ENCODE results near the gene AGO3. TPM values are rescaled to one million over a fixed set of nuclear protein-coding genes. Genes with fewer than 3 reads are reported as not detected.
A peak's percentile ranks its signal among the peaks of the same experiment; 100 is the strongest.

AGO3 gene
- total RNA-seq, 1 donor from 2014 or later, result 14.2 TPM

DNA sequence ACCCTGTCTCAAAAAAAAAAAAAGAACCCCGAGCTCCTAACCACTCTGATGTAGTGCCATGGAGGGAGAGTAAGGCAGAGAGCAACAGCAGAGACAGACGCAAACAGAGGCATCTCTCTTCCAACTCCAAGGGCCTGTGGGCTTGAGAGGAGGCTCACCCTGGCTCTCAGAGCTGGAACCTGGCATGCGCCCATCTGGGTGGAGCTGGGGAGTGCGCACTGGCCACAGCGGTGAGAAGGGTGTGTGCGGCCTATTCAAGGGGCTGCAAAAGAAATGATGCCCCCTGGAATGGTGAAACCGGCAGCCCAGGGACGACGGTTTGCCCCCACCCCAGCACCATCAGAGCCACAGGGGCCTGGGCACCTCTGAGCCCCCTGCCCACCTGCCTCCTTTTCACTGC lies 176.5 kb downstream of the AGO3 start:
- ATAC-seq (no peak), DNase-seq (no peak)
- intact Hi-C loops (cut with micrococcal nuclease), result no loop called here

- intact Hi-C loops (cut with micrococcal nuclease), result no loop called here
- no peak for ATAC-seq
- DNase-seq, result no peak
These were observed 177.4 kb downstream of the AGO3 start for GRCh38 chr1:36108314-36108713.

DNA sequence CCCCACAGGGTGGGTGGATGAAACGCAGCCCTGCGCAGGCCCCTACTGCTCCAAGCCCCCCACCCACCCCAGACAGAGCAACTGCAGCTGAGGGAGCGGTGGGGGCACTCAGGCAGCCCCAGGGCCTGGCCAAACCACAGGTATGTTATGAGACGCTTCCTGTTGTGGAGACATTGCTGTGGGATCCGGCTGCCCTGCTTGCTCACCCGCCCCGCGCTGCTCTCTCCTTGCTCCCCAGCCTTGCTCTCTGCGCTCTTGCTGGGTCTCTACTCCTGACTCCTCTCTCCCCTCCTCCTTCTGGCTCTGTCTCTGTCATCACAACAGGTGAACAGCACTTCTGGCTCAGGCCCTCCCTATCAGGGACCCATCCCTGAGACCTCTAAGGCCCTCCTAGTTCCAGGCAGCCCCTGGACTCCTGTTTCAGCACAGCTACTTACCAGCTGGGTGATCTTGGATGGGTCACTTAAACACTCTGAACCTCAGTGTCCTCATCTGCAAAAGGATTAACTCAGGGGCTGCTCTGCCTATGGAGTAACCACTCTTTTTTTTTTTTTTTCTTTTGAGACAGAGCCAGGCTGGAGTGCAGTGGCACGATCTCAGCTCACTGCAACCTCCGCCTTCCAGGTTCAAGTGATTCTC lies 178.3 kb downstream of the AGO3 start:
- DNase-seq (no peak), ATAC-seq (no peak)
- intact Hi-C loops (cut with micrococcal nuclease), result no loop called here

- no peak for DNase-seq
- ATAC-seq, result no peak
- intact Hi-C loops (cut with micrococcal nuclease), result no loop called here
These were observed 180.2 kb downstream of the AGO3 start for GRCh38 chr1:36111151-36111550.

DNA sequence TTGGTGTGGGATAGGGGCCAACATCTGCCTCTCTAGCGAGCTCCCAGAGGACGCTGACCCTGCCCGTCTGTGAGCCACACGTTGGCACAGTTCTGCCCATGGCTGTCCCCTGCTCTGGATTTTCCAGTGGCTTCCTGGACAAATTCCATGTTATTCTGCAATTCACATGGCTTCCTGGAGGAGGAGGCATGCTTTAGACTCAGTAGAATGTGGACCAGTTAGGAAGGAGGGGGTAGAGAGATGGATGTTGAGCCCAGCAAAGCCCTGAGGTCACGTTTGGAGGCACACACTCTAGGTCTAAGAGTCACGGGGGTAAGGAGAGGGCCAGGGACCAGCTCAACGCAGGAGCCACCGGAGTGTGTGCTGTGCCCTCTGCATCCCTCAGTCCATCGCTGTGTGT lies 181.9 kb downstream of the AGO3 start:
- intact Hi-C loops (cut with micrococcal nuclease), result no loop called here
- ATAC-seq (no peak), DNase-seq (no peak)

DNA sequence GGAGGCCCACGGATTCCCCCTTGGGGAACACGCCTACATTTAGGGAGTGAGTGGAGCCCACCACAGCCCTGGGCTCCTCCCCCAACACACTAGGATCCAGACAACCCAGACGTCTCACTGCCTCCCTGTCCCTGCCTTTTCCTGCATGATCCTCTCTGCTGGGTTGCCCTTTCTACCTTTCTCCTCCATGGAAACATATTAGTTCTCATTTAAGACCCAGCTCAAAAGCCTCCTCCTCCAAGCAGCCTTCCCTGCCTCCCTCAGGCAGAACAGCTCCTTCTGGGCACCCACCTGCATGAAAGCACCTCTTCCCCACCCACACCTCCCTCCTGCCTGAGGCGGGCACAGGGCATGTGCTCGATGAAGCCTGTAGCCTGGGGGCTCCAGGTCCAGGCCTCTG lies 183.5 kb downstream of the AGO3 start:
- intact Hi-C loops (cut with micrococcal nuclease), result no loop called here
- ATAC-seq (no peak), DNase-seq (no peak)

- DNase-seq (peak; percentile 49), ATAC-seq (peak; percentile 80)
- intact Hi-C loops (cut with micrococcal nuclease), result no loop called here
These were observed 184.3 kb downstream of the AGO3 start for GRCh38 chr1:36115200-36115669.

GRCh38 chr1:36115931-36116330 lies 185.0 kb downstream of the AGO3 start:
- DNase-seq (no peak), ATAC-seq (peak; percentile 40)
- intact Hi-C loops (cut with micrococcal nuclease), result no loop called here

- intact Hi-C loops (cut with micrococcal nuclease), result no loop called here
- DNase-seq (no peak), ATAC-seq (no peak)
These were observed 186.0 kb downstream of the AGO3 start for GRCh38 chr1:36116901-36117300.

- intact Hi-C loops (cut with micrococcal nuclease), result no loop called here
- DNase-seq, result no peak
- no peak for ATAC-seq
These were observed 187.7 kb downstream of the AGO3 start for GRCh38 chr1:36118447-36119204.

DNA sequence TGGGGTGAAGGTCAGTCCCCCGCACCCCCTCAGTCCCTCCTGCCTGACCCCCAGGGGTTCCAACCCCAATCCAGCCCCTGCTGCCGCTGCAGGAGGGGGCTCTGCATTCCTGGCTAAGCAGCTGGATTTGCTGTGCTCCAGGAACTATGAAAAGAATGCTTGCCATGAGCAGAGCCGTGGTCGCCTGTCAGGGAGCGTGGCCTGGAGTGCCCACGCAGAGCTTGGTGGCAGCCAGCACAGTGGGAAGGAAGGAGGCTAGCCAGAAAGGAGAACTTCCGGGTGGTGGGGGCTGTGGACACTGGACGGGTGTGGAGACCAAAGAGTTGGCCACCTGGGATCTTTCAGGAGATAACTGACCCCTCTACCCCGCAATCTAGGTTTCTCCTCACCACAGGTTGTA lies 188.6 kb downstream of the AGO3 start:
- intact Hi-C loops (cut with micrococcal nuclease), result no loop called here

More for the DNA sequence above, 188.6 kb downstream of the AGO3 start:
- ATAC-seq (no peak), DNase-seq (no peak)

Other genes starting within 250 kb of the AGO3 start
- 9.8 TPM for gene C1orf216, start 212.2 kb upstream of the AGO3 start, total RNA-seq
- 0.59 TPM for gene CLSPN, start 161.1 kb upstream of the AGO3 start, total RNA-seq
- 19.0 TPM for gene AGO4, start 123.1 kb upstream of the AGO3 start, total RNA-seq
- 20.3 TPM for gene AGO1, start 47.9 kb upstream of the AGO3 start, total RNA-seq
- gene TEKT2, start 153.0 kb downstream of the AGO3 start, total RNA-seq, result not detected
- gene ADPRS, start 157.8 kb downstream of the AGO3 start, total RNA-seq, result 16.9 TPM
- gene COL8A2, start 194.1 kb downstream of the AGO3 start, total RNA-seq, result 0.67 TPM
- 57.8 TPM for gene TRAPPC3, start 218.4 kb downstream of the AGO3 start, total RNA-seq
- 385 TPM for gene MAP7D1, start 225.1 kb downstream of the AGO3 start, total RNA-seq

Data from left ventricle myocardium superior (tissue), 1 donor.